OCI-LY1 (cell line): ENCODE results near the gene R3HDM1.

ENCODE experiments used
- H2AFZ ChIP-seq: fragments of 200-600 bp; sonication (generic), shearing (Covaris generic); 2 replicates; pipeline ENCODE4 v1.6.0; 2014; ENCODE audit warnings: antibody characterized with exemption, mild to moderate bottlenecking, low read length
- H3F3A ChIP-seq: fragments of 200-600 bp; sonication (generic), shearing (Covaris generic); 2 replicates; pipeline ENCODE4 v1.6.0; 2014; ENCODE audit warnings: mild to moderate bottlenecking, antibody characterized with exemption, low read length, moderate library complexity; ENCODE audit not compliant: insufficient read depth
- H3K27ac ChIP-seq: fragments of 200-600 bp; sonication (generic); 2 replicates; pipeline ENCODE4 v1.5.1; 2014; ENCODE audit warnings: low read length, mixed run types, mild to moderate bottlenecking, low read depth; ENCODE audit not compliant: poor library complexity, severe bottlenecking
- H3K27me3 ChIP-seq: fragments of 200-600 bp; sonication (generic); 2 replicates; pipeline ENCODE4 v1.6.0; 2014; ENCODE audit warnings: antibody characterized with exemption, mild to moderate bottlenecking, low read length, moderate library complexity; ENCODE audit not compliant: insufficient read depth
- H3K36me3 ChIP-seq: fragments of 200-600 bp; sonication (generic); 2 replicates; pipeline ENCODE4 v1.6.1; 2014; ENCODE audit warnings: mild to moderate bottlenecking, antibody characterized with exemption, low read length, moderate library complexity, mixed read lengths; ENCODE audit not compliant: insufficient read depth
- H3K4me1 ChIP-seq: fragments of 200-600 bp; sonication (generic); 2 replicates; pipeline ENCODE4 v1.5.1; 2014; ENCODE audit warnings: mild to moderate bottlenecking, low read length, moderate library complexity; ENCODE audit not compliant: insufficient read depth, severe bottlenecking
- H3K4me2 ChIP-seq: fragments of 200-600 bp; sonication (generic), shearing (Covaris generic); 2 replicates; pipeline ENCODE4 v1.6.1; 2014; ENCODE audit warnings: low read length
- H3K4me3 ChIP-seq: fragments of 200-600 bp; sonication (generic); 2 replicates; pipeline ENCODE4 v1.5.1; 2014; ENCODE audit warnings: low read length, low read depth, mild to moderate bottlenecking, mixed read lengths; ENCODE audit not compliant: poor library complexity, severe bottlenecking
- H3K79me2 ChIP-seq: fragments of 200-600 bp; shearing (Covaris generic); 2 replicates; pipeline ENCODE4 v1.6.1; 2016; ENCODE audit warnings: mixed run types, low read length, mixed read lengths; ENCODE audit not compliant: insufficient read depth
- H3K9ac ChIP-seq: fragments of 200-600 bp; sonication (generic), shearing (Covaris generic); 2 replicates; pipeline ENCODE4 v1.6.1; 2014; ENCODE audit warnings: mild to moderate bottlenecking, low read length, mixed read lengths
- H3K9me2 ChIP-seq: fragments of 200-600 bp; sonication (generic), shearing (Covaris generic); 2 replicates; pipeline ENCODE4 v1.6.1; 2014; ENCODE audit warnings: low read depth, mild to moderate bottlenecking, low read length, mixed read lengths
- H3K9me3 ChIP-seq: fragments of 200-600 bp; shearing (Covaris generic); 2 replicates; pipeline ENCODE4 v1.6.1; 2014; ENCODE audit warnings: low read length, mixed read lengths
- H4K20me1 ChIP-seq: fragments of 200-600 bp; sonication (generic), shearing (Covaris generic); 2 replicates; pipeline ENCODE4 v1.6.0; 2016; ENCODE audit warnings: mild to moderate bottlenecking, low read length; ENCODE audit not compliant: insufficient read depth
- EZH2 ChIP-seq: fragments of 200-600 bp; sonication (generic), shearing (Covaris generic); IDR thresholded peaks from 2 replicates; pipeline ENCODE4 v1.8.0; 2017; ENCODE audit warnings: borderline replicate concordance, mixed run types, mild to moderate bottlenecking, antibody characterized with exemption, low read length, moderate library complexity, mixed read lengths
- TF ChIP-seq, protein P1 (sequence below): fragments of 200-600 bp; sonication (generic), shearing (Covaris generic); IDR thresholded peaks from 2 replicates; pipeline ENCODE4 v1.5.1; 2017; ENCODE audit warnings: mild to moderate bottlenecking, antibody characterized with exemption, low read length, moderate library complexity, mixed read lengths

R3HDM1 gene

DNA sequence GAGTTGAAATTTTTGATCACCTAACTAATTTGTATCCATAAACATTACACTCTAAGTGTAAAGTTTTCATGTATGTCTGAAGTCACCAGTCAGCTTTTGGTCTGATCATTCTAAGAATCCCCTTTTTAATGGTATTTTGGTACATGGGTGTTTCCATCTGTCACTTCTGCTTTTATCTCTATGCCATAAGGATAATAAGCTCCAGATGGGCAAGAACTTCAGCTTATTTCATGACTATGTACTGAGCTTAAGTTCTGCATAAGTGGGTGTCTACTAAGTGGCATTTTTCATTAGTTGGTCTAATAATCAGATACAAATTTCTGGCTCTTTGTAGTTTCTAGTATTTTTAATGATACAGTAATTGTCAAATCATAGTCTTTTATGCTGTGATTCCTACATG, 230.7 kb downstream of the R3HDM1 start:
- Histone ChIP-seq H3K4me1 (no peaks in the 10 kb centered on the region), H3F3A (no peaks in the 10 kb centered on the region), H3K4me3 (no peak overlapping the region), H3K9me3 (no peaks in the 10 kb centered on the region), H2AFZ (no peak overlapping the region), H3K27me3 (no peaks in the 10 kb centered on the region), H4K20me1 (no peaks in the 10 kb centered on the region), H3K9ac (no peak overlapping the region), H3K36me3 (peaks cover 88% of the 10 kb centered on the region), H3K9me2 (no peaks in the 10 kb centered on the region), H3K4me2 (no peak overlapping the region), H3K79me2 (no peaks in the 10 kb centered on the region), H3K27ac (no peak overlapping the region)
- TF ChIP-seq, protein P1, sequence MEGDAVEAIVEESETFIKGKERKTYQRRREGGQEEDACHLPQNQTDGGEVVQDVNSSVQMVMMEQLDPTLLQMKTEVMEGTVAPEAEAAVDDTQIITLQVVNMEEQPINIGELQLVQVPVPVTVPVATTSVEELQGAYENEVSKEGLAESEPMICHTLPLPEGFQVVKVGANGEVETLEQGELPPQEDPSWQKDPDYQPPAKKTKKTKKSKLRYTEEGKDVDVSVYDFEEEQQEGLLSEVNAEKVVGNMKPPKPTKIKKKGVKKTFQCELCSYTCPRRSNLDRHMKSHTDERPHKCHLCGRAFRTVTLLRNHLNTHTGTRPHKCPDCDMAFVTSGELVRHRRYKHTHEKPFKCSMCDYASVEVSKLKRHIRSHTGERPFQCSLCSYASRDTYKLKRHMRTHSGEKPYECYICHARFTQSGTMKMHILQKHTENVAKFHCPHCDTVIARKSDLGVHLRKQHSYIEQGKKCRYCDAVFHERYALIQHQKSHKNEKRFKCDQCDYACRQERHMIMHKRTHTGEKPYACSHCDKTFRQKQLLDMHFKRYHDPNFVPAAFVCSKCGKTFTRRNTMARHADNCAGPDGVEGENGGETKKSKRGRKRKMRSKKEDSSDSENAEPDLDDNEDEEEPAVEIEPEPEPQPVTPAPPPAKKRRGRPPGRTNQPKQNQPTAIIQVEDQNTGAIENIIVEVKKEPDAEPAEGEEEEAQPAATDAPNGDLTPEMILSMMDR = no peak
- TF ChIP-seq EZH2 = no peak

DNA sequence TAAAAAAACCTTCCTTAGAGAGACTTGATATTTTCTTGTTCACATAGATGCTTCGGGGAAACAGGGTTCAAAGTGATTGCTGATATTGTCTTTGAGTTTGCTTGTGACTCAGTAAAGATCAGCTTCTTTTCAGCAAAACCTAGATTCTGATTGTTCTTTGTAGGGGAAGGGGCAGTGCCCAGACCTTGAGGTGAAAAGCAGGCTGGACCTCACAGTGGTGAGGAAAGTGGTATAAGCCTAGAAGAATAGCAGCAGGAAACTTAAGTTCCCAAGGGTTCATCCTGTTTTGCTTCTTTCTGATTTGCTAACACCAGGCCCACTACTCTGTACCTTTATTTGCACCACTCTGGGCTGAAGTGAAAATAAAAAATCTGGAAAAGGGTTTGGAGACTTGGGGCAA, 231.2 kb downstream of the R3HDM1 start:
- Histone ChIP-seq H3K4me3 (no peak overlapping the region), H3K27me3 (no peaks in the 10 kb centered on the region), H3K4me1 (no peaks in the 10 kb centered on the region), H3K4me2 (no peak overlapping the region), H2AFZ (no peak overlapping the region), H4K20me1 (no peaks in the 10 kb centered on the region), H3K36me3 (peaks cover 88% of the 10 kb centered on the region), H3K9me2 (no peaks in the 10 kb centered on the region), H3K27ac (no peak overlapping the region), H3K9me3 (no peaks in the 10 kb centered on the region), H3K9ac (no peak overlapping the region), H3K79me2 (no peaks in the 10 kb centered on the region), H3F3A (no peaks in the 10 kb centered on the region)
- TF ChIP-seq EZH2 = no peak
- TF ChIP-seq, protein P1 = no peak

DNA sequence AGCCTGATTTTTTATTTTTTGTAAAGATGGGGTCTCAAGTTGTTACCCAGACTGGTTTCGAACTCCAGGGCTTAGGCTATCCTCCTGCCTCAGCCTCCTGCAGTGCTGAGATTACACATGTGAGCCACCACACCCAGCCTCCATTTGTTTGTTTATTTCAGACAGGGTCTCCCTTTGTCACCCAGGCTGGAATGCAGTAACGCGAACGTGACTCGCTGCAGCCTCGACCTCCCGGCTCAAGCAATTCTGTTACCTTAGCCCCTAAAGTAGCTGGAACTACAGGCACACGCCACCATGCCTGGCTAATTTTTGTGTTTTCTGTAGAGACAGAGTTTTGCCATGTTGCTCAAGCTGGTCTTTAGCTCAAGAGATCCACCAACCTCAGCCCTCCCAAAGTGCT, 237.6 kb downstream of the R3HDM1 start:
- Histone ChIP-seq H2AFZ (no peak overlapping the region), H3K27ac (no peak overlapping the region), H3K27me3 (no peaks in the 10 kb centered on the region), H4K20me1 (no peaks in the 10 kb centered on the region), H3K36me3 (peaks cover 90% of the 10 kb centered on the region), H3K4me2 (no peak overlapping the region), H3F3A (no peaks in the 10 kb centered on the region), H3K9me3 (no peaks in the 10 kb centered on the region), H3K4me1 (no peaks in the 10 kb centered on the region), H3K4me3 (no peak overlapping the region), H3K9ac (no peak overlapping the region), H3K9me2 (no peaks in the 10 kb centered on the region), H3K79me2 (no peaks in the 10 kb centered on the region)
- TF ChIP-seq EZH2 = no peak
- TF ChIP-seq, protein P1 = no peak
